IPS DF 6.9 (cell line): ENCODE results near the gene POLD3.
"Not testable (repeated sequence)": the region's sequence is repeated elsewhere in the genome, so short reads cannot be mapped to it uniquely, and the experiment has no call there.

ENCODE experiments used
- DNase-seq: peaks from one replicate; pipeline ENCODE4 v3.0.0-alpha.2; 2013; ENCODE audit warnings: low read depth, low spot score
- H3K27ac ChIP-seq: one replicate; pipeline ENCODE4 v1.5.1; 2013; ENCODE audit warnings: low read length, control low read depth
- H3K27me3 ChIP-seq: 2 replicates; pipeline ENCODE4 v1.6.1; 2013; ENCODE audit warnings: mild to moderate bottlenecking, low read length; ENCODE audit not compliant: control insufficient read depth, insufficient read depth
- H3K36me3 ChIP-seq: 2 replicates; pipeline ENCODE4 v1.6.1; 2013; ENCODE audit warnings: low read length; ENCODE audit not compliant: control insufficient read depth, insufficient read depth
- H3K4me1 ChIP-seq: 2 replicates; pipeline ENCODE4 v1.6.1; 2013; ENCODE audit warnings: low read length; ENCODE audit not compliant: control insufficient read depth, insufficient read depth
- H3K4me3 ChIP-seq: 2 replicates; pipeline ENCODE4 v1.5.1; 2013; ENCODE audit warnings: mild to moderate bottlenecking, low read length
- H3K9me3 ChIP-seq: 2 replicates; pipeline ENCODE4 v1.6.1; 2013; ENCODE audit warnings: low read length, inconsistent platforms; ENCODE audit not compliant: control insufficient read depth, insufficient read depth
- WGBS: extraction: QIAGEN DNeasy Blood & Tissue Kit; methylation state at CpG from one replicate; pipeline ENCODE4 v1.1.7; 2013; ENCODE audit warnings: mixed read lengths, missing lambda C conversion rate; ENCODE audit not compliant: insufficient read length, insufficient coverage; 5-methylcytosine and 5-hydroxymethylcytosine counted together

Gene POLD3

DNA sequence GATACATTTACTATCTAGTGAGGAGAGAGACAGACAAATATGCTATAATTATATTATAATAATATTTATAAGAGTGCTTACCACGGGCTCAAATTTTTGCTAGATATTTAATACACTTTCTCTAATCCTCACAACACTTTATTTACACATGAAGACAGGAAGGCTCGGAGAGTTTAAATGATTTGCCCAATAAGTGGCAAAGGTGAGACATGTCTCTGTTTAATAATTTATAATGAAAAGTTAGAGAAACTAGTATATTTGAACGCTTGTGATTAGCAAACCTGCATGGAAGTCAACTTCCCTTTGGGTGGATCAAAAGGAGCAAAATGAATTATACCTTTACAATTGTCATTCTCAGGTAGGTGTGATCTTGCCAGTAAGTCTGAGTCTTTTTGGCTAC, 55.4 kb downstream of the POLD3 start:
- H3K27me3 ChIP-seq: no peaks in the 10 kb centered on the region
- H3K27ac ChIP-seq: no peak overlapping the region
- H3K4me3 ChIP-seq: no peak overlapping the region
- H3K36me3 ChIP-seq: no peaks in the 10 kb centered on the region
- no peak for DNase-seq
- no peaks in the 10 kb centered on the region for H3K9me3 ChIP-seq
- no CpG with 5 or more reads among the region's 3 CpGs for WGBS
- H3K4me1 ChIP-seq: no peaks in the 10 kb centered on the region

DNA sequence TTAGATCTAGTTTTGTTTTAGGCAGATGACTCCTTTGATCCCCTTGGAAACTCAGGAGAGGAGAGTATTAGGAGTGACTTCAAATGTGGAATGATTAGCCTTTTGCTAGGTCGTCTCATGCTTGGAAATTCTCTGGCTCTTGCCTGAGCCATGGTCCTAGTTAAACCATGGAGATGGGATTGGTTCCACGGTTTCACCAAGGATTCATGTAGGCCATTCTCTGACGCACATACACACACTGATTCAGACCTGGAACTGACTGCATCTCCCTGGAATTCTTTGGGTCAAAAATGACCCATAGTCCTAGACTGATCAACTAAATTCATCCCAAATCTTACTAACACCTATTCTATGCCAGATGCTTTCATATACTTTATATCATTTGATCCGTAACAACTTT, 56.5 kb downstream of the POLD3 start:
- H3K4me3 ChIP-seq: no peak overlapping the region
- no peaks in the 10 kb centered on the region for H3K27me3 ChIP-seq
- WGBS: 100% methylated on average over 1 of the region's 4 CpGs
- DNase-seq: no peak
- H3K27ac ChIP-seq: no peak overlapping the region
- no peaks in the 10 kb centered on the region for H3K4me1 ChIP-seq
- H3K36me3 ChIP-seq: no peaks in the 10 kb centered on the region
- no peaks in the 10 kb centered on the region for H3K9me3 ChIP-seq

DNA sequence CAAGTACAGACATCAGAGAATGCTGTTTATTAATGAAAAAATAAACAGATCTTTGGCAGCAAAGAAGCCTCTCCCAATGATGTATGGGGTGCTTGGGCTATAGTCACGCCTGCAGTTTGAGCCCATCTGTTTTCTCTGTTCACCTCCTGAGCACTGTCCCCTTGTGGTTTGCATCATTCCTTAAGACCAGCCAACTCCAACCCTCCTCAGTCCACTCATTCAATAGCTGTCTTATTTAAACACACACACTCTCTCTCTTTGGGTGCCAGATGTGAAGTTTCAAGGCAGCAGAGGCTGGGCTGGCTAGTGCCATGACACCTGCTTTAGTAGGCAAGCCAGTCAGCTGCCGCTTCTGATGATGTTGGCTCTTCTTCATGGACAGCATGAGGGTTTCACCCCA, 58.1 kb downstream of the POLD3 start:
- Histone ChIP-seq H3K9me3 (no peaks in the 10 kb centered on the region), H3K36me3 (no peaks in the 10 kb centered on the region), H3K27me3 (no peaks in the 10 kb centered on the region), H3K4me1 (no peaks in the 10 kb centered on the region), H3K27ac (no peak overlapping the region), H3K4me3 (no peak overlapping the region)
- DNase-seq: no peak
- WGBS: no CpG with 5 or more reads among the region's 2 CpGs

DNA sequence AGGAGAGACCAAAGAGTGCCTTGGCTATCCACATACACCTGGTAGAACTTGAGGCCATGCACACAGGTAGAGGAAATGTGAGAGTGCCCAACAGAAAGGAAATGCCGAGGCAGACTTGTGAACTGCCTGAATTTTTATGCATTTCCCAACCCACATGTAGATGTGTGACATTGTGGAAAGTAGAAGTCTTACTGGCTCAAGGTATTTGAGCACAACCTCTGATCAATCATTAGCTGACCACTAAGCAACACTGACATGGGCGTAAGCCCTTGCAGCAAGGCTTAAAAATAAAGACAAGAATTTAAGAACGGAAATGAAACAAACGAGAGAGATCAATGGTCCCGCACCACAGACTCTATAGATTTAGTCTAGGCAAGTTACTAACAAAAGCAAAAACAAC, 62.6 kb downstream of the POLD3 start:
- H3K9me3 ChIP-seq: no peaks in the 10 kb centered on the region
- H3K36me3 ChIP-seq: no peaks in the 10 kb centered on the region
- no peaks in the 10 kb centered on the region for H3K4me1 ChIP-seq
- WGBS: no CpG with 5 or more reads among the region's 5 CpGs
- no peak overlapping the region for H3K4me3 ChIP-seq
- no peak overlapping the region for H3K27ac ChIP-seq
- no peak for DNase-seq
- H3K27me3 ChIP-seq: no peaks in the 10 kb centered on the region

DNA sequence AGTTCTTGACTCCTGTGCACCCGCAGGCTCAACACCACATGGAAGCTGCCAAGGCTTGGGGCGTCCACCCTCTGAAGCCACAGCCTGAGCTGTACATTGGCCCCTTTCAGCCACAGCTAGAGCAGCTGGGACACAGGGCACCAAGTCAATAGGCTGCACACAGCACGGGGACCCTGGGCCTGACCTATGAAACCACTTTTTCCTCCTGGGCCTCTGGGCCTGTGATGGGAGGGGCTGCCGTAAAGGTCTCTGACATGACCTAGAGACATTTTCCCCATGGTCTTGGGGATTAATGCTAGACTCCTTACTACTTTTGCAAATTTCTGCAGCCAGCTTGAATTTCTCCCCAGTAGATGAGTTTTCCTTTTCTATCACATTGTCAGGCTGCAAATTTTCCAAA, 66.7 kb downstream of the POLD3 start:
- no CpG with 5 or more reads among the region's 4 CpGs for WGBS
- not testable (repeated sequence) for H3K36me3 ChIP-seq, H3K27me3 ChIP-seq, H3K4me3 ChIP-seq, DNase-seq, H3K4me1 ChIP-seq, H3K27ac ChIP-seq, H3K9me3 ChIP-seq

DNA sequence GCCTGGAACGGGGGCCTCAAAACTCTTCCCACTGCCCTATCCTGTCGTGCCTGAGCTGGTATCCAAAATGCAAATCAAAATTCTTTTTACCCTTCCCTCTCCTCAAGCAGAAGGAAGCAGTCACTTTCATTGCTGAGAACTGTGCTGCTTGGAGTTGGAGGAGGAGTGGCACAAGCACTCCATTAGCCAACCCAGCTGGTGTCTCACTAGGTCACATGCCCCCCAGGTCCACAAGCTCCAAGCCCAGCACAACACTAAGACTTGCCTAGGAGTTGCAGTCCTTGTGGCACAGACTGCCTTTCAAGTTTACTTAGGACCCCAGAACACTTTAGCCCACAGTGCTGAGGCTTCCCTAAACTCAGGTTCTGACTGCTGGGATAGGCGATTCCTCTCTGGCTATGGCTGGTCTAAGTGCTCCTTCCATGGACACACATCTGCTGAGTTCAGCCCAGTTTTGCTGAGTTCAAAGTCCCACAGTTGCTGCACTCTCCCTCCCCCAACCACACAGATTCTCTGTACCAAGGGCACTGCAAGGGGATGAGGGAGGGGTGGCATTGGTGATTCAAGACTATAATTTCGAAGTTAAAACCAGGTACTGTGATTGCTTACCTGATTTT, 70.2 kb downstream of the POLD3 start:
- H3K27me3 ChIP-seq: no peaks in the 10 kb centered on the region
- H3K4me3 ChIP-seq: no peak overlapping the region
- no peak for DNase-seq
- H3K9me3 ChIP-seq: no peaks in the 10 kb centered on the region; the same call in 1 of the 2 replicates
- H3K36me3 ChIP-seq: no peaks in the 10 kb centered on the region
- peaks cover 4% of the 10 kb centered on the region for H3K4me1 ChIP-seq
- WGBS: no CpG with 5 or more reads among the region's 4 CpGs
- H3K27ac ChIP-seq: no peak overlapping the region

DNA sequence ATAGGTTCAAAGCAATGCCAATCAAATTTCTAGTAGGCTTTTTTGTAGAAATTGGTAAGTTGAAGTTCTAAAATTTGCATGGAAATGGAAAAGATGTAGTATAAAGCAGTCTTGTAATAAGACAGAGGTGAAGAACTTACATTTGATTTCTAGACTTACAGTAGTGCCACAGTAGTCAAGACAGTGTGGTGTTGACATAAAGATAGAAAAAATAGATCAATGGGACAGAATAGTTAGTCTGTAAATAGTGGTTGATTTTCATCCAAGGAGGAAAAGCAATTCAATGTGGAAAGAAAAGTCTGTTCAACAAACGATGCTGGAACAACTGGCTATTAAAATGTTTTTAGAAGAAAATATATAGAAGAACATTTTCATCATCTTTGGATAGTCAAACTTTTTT, 70.9 kb downstream of the POLD3 start:
- no peak for DNase-seq
- Histone ChIP-seq H3K9me3 (no peaks in the 10 kb centered on the region; the same call in 1 of the 2 replicates), H3K4me3 (no peak overlapping the region), H3K27me3 (no peaks in the 10 kb centered on the region), H3K4me1 (peaks cover 4% of the 10 kb centered on the region), H3K27ac (no peak overlapping the region), H3K36me3 (no peaks in the 10 kb centered on the region)
- no CpG with 5 or more reads among the region's 1 CpG for WGBS

DNA sequence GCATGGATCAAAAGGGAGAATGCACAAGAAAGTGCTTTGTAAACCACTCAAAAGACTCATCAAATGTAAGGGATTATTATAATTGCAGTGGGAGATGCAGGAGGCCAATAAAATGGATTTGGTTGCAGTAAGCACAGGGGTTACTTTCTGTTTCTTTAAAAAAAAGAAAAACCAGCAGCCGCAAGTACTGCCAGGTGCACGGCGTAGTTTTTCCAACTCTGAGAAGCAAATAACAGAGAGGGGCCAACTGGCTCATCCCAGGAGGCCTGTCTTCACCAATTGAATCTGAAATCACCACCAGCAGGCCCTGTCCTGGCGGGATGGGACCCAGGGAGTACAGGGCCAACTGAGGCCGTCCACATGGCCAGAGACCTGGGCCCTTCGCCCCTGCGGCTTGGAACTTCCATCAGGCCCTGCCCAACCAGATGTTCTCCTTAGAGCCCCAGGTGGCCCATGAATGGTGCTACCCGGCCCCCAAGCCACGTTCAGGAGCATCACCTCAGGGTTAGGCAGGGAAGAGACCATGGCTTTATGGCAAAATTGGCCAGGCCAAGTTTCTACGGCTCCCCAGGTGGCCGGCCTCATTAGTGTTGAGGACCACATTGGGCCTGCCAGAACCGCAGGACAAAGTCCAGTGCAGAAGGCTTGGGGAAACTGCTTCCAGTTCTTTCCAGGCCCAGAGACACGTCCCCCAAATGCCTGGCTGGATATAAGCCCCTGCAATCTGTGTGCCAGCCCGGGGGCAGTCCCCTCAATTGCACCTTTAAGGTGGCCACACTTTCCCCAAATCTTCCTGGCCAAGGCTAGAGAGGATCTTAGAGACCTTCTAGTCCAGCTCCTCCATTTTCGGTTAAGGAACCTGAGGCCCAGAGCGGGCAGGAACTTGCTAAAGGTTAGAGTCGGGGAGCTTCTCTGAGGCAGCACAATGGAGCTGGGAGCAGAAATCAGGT, 77.1 kb downstream of the POLD3 start:
- WGBS: no CpG with 5 or more reads among the region's 17 CpGs
- Histone ChIP-seq H3K9me3 (no peaks in the 10 kb centered on the region), H3K27me3 (no peaks in the 10 kb centered on the region), H3K27ac (no peak overlapping the region), H3K4me1 (no peaks in the 10 kb centered on the region), H3K4me3 (no peak overlapping the region), H3K36me3 (no peaks in the 10 kb centered on the region)
- no peak for DNase-seq

DNA sequence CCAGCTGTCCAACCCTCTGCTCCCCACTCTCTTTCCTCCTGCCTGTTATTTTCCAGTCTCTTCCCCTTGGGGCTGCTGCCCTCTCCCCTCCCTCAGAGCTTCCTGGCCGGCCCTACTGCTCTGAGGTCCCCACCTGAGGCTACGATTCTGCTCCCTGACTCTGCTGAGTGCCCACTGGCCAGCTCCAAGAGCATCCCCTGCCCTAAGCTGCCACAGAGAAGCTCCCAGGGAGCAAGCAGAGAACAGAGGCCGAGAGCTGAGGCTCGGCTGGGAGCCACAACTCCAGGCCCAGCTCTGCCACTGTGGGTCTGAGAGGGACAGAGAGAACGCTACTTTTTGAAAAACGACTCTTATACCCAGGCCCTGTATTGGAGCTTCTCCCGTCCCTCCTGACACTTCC, 77.8 kb downstream of the POLD3 start:
- H3K4me1 ChIP-seq: no peaks in the 10 kb centered on the region
- H3K9me3 ChIP-seq: no peaks in the 10 kb centered on the region
- no peak overlapping the region for H3K4me3 ChIP-seq
- no peak overlapping the region for H3K27ac ChIP-seq
- no peaks in the 10 kb centered on the region for H3K36me3 ChIP-seq
- no CpG with 5 or more reads among the region's 7 CpGs for WGBS
- no peaks in the 10 kb centered on the region for H3K27me3 ChIP-seq
- DNase-seq: no peak

DNA sequence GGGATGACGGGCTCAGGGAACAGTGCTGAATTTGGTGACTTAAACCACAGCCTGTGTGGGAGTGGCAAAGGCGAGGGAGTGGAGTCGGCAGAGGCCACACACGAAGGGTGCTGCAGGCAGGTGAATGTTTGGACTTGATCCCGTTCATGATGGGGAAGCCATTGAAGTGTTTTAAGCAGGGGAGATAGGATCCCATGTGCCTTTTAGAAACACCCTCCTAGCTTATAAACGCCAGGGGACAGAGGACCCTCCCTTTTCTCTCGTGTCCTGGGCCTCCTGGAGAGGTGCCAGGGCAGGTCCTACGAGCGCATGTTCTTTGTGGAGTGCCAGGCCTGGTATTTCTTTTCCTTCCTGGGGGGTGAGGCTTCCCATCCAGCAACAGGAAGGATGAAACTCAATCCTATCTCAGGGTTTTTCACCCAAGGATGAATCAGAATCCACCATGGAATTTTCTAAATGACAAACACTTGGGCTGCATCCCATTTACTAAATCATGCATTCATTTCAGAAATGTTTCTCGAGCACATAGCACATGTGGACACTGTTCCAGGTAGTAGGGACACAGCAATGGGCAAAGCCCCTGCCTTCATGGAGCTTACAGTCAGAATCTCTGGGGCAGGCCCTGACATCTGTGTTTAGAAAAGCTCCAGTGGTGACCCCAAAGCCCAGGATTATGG, 79.3 kb downstream of the POLD3 start:
- Histone ChIP-seq H3K4me3 (no peak overlapping the region), H3K27ac (no peak overlapping the region), H3K27me3 (no peaks in the 10 kb centered on the region), H3K36me3 (no peaks in the 10 kb centered on the region), H3K4me1 (no peaks in the 10 kb centered on the region), H3K9me3 (no peaks in the 10 kb centered on the region)
- DNase-seq: no peak
- no CpG with 5 or more reads among the region's 10 CpGs for WGBS
